K562 (cell line): ENCODE data around the gene OSM. TPM values are rescaled to one million over a fixed set of nuclear protein-coding genes. Genes with fewer than 3 reads are reported as not detected.

Source experiments
- AFF1 ChIP-seq, 2 experiments: fragments of 450-650 bp; IDR thresholded peaks; 2 replicates each; pipeline ENCODE4 v1.6.1; 2018; ENCODE audit warnings: mild to moderate bottlenecking in 2 of 2, low read depth in 1 of 2; ENCODE audit not compliant: partially characterized antibody in 2 of 2
- BCL6 ChIP-seq: fragments of 250-450 bp; sonication (Bioruptor Pico); IDR thresholded peaks from 2 replicates; pipeline ENCODE4 v1.4.0; 2020
- CBX8 ChIP-seq: fragments of 200-600 bp; sonication (generic); IDR thresholded peaks from 2 replicates; pipeline ENCODE4 v1.6.1; 2012; ENCODE audit warnings: borderline replicate concordance, mixed run types, low read depth, mild to moderate bottlenecking, moderate library complexity, mixed read lengths, low read length, control low read depth, inconsistent platforms; ENCODE audit not compliant: poor library complexity, severe bottlenecking; ENCODE audit errors: extremely low read depth
- ERF ChIP-seq: fragments of 450-650 bp; formaldehyde crosslinking; IDR thresholded peaks from 2 replicates; pipeline ENCODE4 v1.4.0; 2020; ENCODE audit warnings: mild to moderate bottlenecking, mixed read lengths
- ETS1 ChIP-seq: conservative IDR thresholded peaks from 2 replicates; pipeline ENCODE4 v1.6.1; 2011; ENCODE audit warnings: low read depth, mild to moderate bottlenecking, low read length; ENCODE audit not compliant: control insufficient read depth
- FOXJ2 ChIP-seq: fragments of 200-800 bp; sonication (Bioruptor generic); IDR thresholded peaks from 2 replicates; pipeline ENCODE4 v1.6.1; 2016; ENCODE audit warnings: missing genetic modification characterization, missing compliant biosample characterization
- NR4A1 ChIP-seq, 2 experiments: fragments of 250-450 bp in 1 of 2; fragments of 450-650 bp in 1 of 2; sonication (Bioruptor Pico) in 1 of 2; IDR thresholded peaks; 2 replicates each; pipeline versions ENCODE4 v1.4.0 to v1.6.1; 2016 to 2020; ENCODE audit warnings: mild to moderate bottlenecking in 2 of 2, missing compliant biosample characterization in 1 of 2, missing genetic modification characterization in 1 of 2, moderate library complexity in 1 of 2
- PHB ChIP-seq: fragments of 250-450 bp; sonication (Bioruptor Pico); IDR thresholded peaks from 2 replicates; pipeline ENCODE4 v1.5.0; 2021
- POLR2AphosphoS5 ChIP-seq: IDR thresholded peaks from 2 replicates; pipeline ENCODE4 v1.6.1; 2011; ENCODE audit warnings: mild to moderate bottlenecking, low read depth, low read length, moderate library complexity; ENCODE audit not compliant: control insufficient read depth, insufficient read depth
- SMAD4 ChIP-seq: fragments of 250-450 bp; sonication (Bioruptor Pico); conservative IDR thresholded peaks from 2 replicates; pipeline ENCODE4 v1.8.0; 2021; ENCODE audit warnings: inconsistent platforms, mild to moderate bottlenecking, moderate library complexity
- SMARCA4 ChIP-seq: fragments of 450-650 bp; IDR thresholded peaks from 2 replicates; pipeline ENCODE4 v1.6.1; 2016
- STAT5A ChIP-seq: IDR thresholded peaks from 2 replicates; pipeline ENCODE4 v1.6.1; 2012; ENCODE audit warnings: low read length, inconsistent platforms, borderline replicate concordance
- TBP ChIP-seq: optimal IDR thresholded peaks from 2 replicates; pipeline ENCODE3; 2011; ENCODE audit warnings: low read depth, low read length, improper control_type of control experiment
- ZNF165 ChIP-seq: fragments of 250-450 bp; sonication (Bioruptor Pico); IDR thresholded peaks from 2 replicates; pipeline ENCODE4 v1.4.0; 2020; ENCODE audit warnings: borderline replicate concordance
- ZNF24 ChIP-seq: fragments of 450-650 bp; IDR thresholded peaks from 2 replicates; pipeline ENCODE4 v1.6.1; 2016
- ZNF3 ChIP-seq: fragments of 250-450 bp; sonication (Bioruptor Pico); IDR thresholded peaks from 2 replicates; pipeline ENCODE4 v1.5.0; 2021; ENCODE audit warnings: mild to moderate bottlenecking, moderate library complexity
- ZNF589 ChIP-seq: fragments of 200-800 bp; sonication (Bioruptor generic); IDR thresholded peaks from 2 replicates; pipeline ENCODE4 v1.6.1; 2016; ENCODE audit warnings: low read depth, missing genetic modification characterization, missing compliant biosample characterization
- ZNF592 ChIP-seq: fragments of 450-650 bp; IDR thresholded peaks from 2 replicates; pipeline ENCODE4 v1.6.1; 2017; ENCODE audit warnings: antibody characterized with exemption, mild to moderate bottlenecking
- ZNF644 ChIP-seq: fragments of 200-800 bp; sonication (Bioruptor generic); IDR thresholded peaks from 2 replicates; pipeline ENCODE4 v1.6.1; 2016; ENCODE audit warnings: low read depth, missing genetic modification characterization, missing compliant biosample characterization
- polyA plus RNA-seq, 8 experiments: library from polyadenylated mRNA; depleted of rRNA in 4 of 8; stranded (reverse) in 5 of 8; unstranded in 3 of 8; fragments of >200 nt; fragmentation: Nextera tagmentation in 2 of 8; fragmentation: Illumina TruSeq in 1 of 8; extraction: Ambion mirVana in 2 of 8; extraction: Trizol in 1 of 8; gene quantifications; 2 replicates each; pipeline versions ENCODE4 v1.2.1 to v1.2.3, GENCODE V29; 2011 to 2014; ENCODE audit warnings: inconsistent platforms in 1 of 8, missing spikeins in 1 of 8
- total RNA-seq, 7 experiments: library from RNA; depleted of rRNA in 6 of 7; stranded (reverse); fragments of >200 nt in 6 of 7; fragmentation: Illumina TruSeq in 2 of 7; extraction: Trizol in 2 of 7; gene quantifications; 2 replicates each; pipeline versions ENCODE4 v1.2.1 to v1.2.3, GENCODE V29; 2011 to 2021; ENCODE audit warnings: low replicate concordance in 1 of 7

Gene OSM
- total and polyA plus RNA-seq, 9 of the 15 experiments (the other 6 are each of a cell fraction or from before 2014, with no cell fraction given), result 0.22 TPM; not detected in 8

GRCh38 chr22:30216710-30217109, 49.9 kb downstream of the OSM start (continued):
- TF ChIP-seq ZNF644 (tag), result peak; percentile 95
- TF ChIP-seq TBP, result no peak
- TF ChIP-seq ZNF3 (CRISPR knock-in tag), result no peak
- TF ChIP-seq POLR2AphosphoS5, result peak; percentile 97
- TF ChIP-seq FOXJ2 (tag), result peak; percentile 59; the same call in 1 of the 2 replicates
- peak; percentile 96 for TF ChIP-seq SMARCA4
- TF ChIP-seq AFF1 (IDR thresholded peaks at IDR 0.05; ENCODE audit: low read depth in 1 of 2, partially characterized antibody in 2 of 2), result peak in 1 of 2 experiments; percentile 41
- no peak; the same call in 1 of the 2 replicates for TF ChIP-seq NR4A1 (CRISPR knock-in tag; IDR thresholded peaks at IDR 0.05)
- TF ChIP-seq NR4A1 (tag; IDR thresholded peaks at IDR 0.05), result peak; percentile 84
- TF ChIP-seq ZNF589 (CRISPR knock-in tag), result peak; percentile 98
- peak; percentile 96 for TF ChIP-seq SMAD4 (CRISPR knock-in tag)
- peak; percentile 95 for TF ChIP-seq STAT5A
- 0 out of 2 replicates have a peak, but pooled peaks have one; percentile 41 for TF ChIP-seq ZNF24
- 0 out of 2 replicates have a peak, but pooled peaks have one; percentile 79 for TF ChIP-seq BCL6
- no peak for TF ChIP-seq ZNF165 (CRISPR knock-in tag)
- peak; percentile 81; the same call in 1 of the 2 replicates for TF ChIP-seq ERF (CRISPR knock-in tag)
- TF ChIP-seq CBX8, result no peak
- peak; percentile 52; the same call in 1 of the 2 replicates for TF ChIP-seq ZNF592
- no peak for TF ChIP-seq PHB
- TF ChIP-seq ETS1, result peak; percentile 79; the same call in 1 of the 2 replicates
